Jurkat, Clone E6-1 (cell line): ENCODE measurements around the gene SKOR2. TPM values are rescaled to one million over a fixed set of nuclear protein-coding genes. Genes with fewer than 3 reads are reported as not detected.

Experiments used
- DNase-seq: peaks from one replicate; pipeline ENCODE4 v3.0.0-alpha.2; 2011; ENCODE audit warnings: low read depth, low spot score
- H3K4me3 ChIP-seq: 2 replicates; pipeline ENCODE4 v1.5.1; 2011; ENCODE audit warnings: mild to moderate bottlenecking, low read length, control low read depth, moderate library complexity
- polyA plus RNA-seq: library from polyadenylated mRNA; unstranded; fragments of >200 nt; gene quantifications from one replicate; pipeline ENCODE4 v1.2.1, GENCODE V29; 2012; ENCODE audit warnings: missing spikeins; ENCODE audit not compliant: insufficient read length, insufficient read depth

SKOR2 gene
- not detected for polyA plus RNA-seq

- H3K4me3 ChIP-seq: no peak within 1 kb of the TSS
- DNase-seq: no peak
These were observed at the start of gene SKOR2 for GRCh38 chr18:47251289-47252120. Gene SKOR2 (minus strand): TSS chr18:47251660. CDS start chr18:47249183, 2,477 bp downstream.

- H3K4me3 ChIP-seq: no peak overlapping the region
- peak; percentile 62 for DNase-seq
These were observed 45.0 kb upstream of the SKOR2 start for GRCh38 chr18:47296462-47296861.

GRCh38 chr18:47294801-47295200 lies 43.3 kb upstream of the SKOR2 start:
- no peak for DNase-seq
- no peak overlapping the region for H3K4me3 ChIP-seq

DNA sequence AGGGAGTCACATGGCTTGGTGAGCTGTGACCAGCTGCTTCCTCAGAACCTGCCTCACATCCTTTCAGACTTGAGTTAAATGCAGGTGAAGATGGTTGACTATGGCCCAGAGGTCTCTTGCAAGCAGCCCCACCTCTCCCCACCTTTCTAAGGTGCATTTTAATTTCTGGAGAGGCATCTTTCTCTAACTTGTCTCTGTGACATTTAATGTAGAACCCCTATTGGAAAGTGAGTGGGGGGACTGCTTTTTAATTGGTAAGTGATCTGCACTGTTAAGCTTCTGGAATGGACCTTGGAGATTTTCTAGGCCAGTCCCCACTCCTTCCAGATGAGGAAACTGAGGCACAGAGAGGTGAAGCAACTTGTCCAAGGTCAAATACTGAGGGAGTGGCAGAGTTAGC lies 37.3 kb upstream of the SKOR2 start:
- DNase-seq: no peak
- H3K4me3 ChIP-seq: no peak overlapping the region

DNA sequence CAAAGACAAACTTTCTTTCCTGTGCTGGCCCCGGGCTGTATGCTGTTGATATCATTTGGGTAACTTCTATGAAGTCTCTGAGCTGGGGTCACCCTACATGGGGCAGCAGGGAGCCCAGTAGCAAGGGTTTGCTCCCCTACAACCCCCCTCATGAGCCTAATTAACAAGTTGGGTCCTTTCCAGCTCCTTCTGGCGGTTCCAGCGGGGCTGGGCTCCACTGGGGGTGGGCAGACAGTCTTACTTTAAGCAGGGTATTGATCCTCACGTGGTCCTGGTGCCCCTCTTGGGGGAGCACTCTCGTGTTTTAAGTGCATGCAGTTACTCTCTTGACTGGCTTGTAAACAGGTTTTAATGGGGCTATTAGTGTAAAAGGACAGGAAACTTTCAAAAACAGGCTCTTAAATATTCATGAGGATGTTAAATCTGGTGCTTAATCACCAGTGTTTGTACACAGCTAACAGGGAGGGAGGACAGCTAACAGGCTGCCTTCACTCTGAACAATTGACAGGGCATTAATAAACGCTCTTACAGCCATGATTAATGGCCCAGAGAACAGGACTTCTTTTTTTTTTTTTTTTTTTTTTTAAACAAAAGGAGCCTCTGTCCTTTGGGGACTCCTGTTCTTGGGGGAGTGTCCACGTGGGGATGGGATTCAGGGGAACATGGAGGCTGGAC lies 36.6 kb upstream of the SKOR2 start:
- no peak for DNase-seq
- H3K4me3 ChIP-seq: no peak overlapping the region

DNA sequence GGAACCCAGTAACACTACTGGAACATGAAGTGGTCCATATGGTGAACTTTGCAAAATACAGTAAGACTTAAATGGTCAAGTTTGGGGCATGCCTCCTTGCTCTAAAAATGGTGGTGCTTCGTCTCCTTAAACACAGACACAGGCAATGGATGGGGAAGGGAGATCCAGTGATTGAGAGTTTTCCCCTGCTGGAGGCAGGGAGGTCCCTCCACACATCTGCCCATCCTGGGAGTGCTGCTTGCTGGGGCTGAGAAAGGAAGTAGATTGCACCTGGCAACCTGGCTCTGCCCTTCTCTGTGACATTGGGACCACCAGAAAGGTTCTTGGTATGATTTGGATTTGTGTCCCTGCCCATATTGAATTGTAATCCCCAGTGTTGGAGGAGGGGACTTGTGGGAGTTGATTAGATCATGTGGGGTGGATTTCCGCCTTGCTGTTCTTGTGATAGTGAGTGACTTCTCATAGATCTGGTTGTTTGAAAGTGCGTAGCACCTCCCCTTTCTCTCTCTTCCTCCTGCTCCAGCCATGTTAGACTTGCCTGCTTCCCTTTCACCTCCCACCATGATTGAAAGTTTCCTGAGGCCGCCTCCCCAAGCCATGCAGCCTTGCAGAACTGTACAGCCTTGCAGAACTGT lies 35.4 kb upstream of the SKOR2 start:
- no peak overlapping the region for H3K4me3 ChIP-seq
- DNase-seq: no peak

DNA sequence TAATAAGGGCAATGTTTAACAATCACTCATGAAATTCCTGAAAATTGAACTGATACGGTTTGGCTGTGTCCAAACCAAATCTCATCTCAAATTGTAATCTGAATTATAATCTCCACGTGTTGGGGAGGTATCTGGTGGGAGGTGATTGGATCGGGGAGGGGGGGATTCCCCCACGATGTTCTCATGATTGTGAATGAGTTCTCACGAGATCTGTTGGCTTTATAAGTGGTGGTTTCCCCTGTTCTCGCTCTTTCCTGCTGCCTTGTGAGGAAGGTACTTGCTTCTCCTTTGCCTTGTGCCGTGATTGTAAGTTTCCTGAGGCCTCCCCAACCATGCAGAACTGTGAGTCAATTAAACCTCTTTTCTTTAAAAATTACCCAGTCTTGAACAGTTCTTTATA lies 34.0 kb upstream of the SKOR2 start:
- H3K4me3 ChIP-seq: no peak overlapping the region
- no peak for DNase-seq

GRCh38 chr18:47284721-47285395 lies 33.4 kb upstream of the SKOR2 start:
- no peak overlapping the region for H3K4me3 ChIP-seq

GRCh38 chr18:47283476-47283875 lies 32.0 kb upstream of the SKOR2 start:
- DNase-seq: peak; percentile 37
- no peak overlapping the region for H3K4me3 ChIP-seq

More at GRCh38 chr18:47284721-47285395, 33.4 kb upstream of the SKOR2 start:
- no peak for DNase-seq

DNA sequence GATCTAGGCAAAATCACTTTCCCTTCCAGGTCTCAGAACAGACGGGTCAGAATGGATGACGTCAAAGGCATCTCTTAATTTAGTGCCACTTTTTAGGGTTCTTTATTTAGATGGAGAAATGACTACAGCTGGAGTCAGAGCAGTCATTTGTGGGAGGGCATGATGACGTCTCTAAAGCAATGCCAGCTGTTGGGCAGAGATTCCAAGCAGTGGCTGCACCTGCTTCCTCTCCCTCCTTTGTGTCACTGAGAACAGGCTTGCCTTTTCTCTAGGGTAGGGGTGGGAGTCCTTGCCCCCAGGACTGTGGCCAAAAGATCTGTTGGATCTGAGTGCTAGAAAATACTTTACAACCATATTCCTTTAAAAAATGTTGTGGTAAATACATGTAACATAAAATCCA lies 28.7 kb upstream of the SKOR2 start:
- no peak overlapping the region for H3K4me3 ChIP-seq
- no peak for DNase-seq

- DNase-seq: no peak
- H3K4me3 ChIP-seq: no peak overlapping the region
These were observed 23.5 kb upstream of the SKOR2 start for GRCh38 chr18:47274961-47275360.

DNA sequence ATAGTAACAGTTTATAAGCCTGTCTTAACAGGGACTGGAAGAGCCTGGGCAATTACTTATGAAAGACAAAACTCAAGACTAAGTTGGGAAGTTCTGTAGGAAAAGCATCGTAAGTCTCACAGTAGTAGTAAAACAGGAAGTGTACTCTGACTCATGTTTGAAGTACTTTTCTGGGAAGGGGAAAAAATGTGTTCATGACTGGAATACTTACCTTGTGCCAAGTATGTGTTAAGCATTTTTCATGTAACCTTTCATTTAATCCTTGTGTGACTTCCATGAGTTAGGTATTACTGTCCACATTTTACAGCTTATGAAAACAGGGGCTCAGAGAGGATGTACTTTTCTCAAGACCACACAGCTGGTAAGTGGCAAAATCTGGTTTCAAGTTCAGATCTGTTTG lies 13.7 kb upstream of the SKOR2 start:
- DNase-seq: no peak
- no peak overlapping the region for H3K4me3 ChIP-seq

DNA sequence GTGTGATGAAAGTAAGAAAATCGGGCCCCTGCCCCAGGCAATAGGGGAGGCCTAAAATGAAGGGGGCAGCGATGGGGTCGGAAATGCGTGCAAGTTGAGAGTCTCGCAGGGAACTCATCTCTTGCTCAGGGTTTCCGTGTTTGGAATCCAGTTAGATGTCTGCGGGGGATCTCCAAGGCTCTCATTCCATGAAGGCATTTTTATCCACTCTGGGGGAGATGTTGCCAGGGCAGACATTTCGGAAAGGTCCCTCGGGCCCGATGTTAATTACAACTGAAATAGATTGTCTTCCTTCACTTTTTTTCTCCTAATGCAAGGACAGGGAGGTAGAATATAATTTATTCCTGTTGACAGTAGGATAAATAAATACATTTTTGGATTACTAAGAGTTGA lies 12.8 kb upstream of the SKOR2 start:
- H3K4me3 ChIP-seq: no peak overlapping the region

DNA sequence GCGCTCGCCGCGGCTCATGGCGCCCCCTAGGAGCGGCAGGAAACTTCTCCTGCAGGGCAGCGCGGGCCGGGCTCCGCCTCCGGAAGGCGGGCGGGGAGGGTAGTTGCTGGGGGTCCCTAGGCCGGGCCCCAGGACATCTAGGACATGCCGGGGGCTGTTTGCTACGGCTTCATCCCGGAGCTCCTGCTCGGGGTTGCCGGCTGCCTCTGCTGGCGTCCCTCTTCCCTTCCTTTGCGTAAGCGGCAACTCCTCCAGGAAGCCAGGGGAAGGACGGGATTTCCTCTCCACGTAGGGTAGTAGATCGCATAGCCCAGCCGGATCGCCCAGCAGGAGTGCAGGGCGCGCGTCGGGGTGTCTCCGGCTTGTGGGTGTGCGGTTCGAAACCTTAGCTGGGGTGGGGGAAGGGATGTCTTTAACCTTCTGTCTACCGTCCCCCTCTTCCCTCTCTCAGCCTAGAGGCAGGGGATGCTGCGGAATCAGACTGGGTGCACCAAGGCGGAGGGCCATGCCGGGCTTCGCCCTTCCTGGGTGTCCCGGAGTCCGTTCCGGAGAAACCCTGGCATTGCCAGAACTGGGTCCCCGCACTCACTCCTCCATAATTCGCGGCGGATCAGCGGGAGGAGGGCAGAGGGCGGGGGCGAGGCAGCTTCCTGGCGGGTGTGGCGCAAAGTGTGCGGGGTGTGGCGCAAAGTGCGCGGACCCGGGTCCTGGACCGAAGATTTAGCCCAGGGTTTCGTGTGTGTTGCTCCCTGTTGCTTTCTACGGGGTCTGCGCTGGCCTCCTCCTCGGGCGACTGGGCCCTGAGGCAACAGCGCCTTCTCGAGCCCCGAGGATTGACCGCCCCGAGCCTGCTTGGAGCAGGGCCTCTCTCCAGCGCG lies 12.2 kb upstream of the SKOR2 start:
- H3K4me3 ChIP-seq: no peak overlapping the region
- no peak for DNase-seq

More for the DNA sequence above, 12.8 kb upstream of the SKOR2 start:
- no peak for DNase-seq

- DNase-seq: no peak
- no peak overlapping the region for H3K4me3 ChIP-seq
These were observed 11.6 kb upstream of the SKOR2 start for GRCh38 chr18:47263150-47263429.

DNA sequence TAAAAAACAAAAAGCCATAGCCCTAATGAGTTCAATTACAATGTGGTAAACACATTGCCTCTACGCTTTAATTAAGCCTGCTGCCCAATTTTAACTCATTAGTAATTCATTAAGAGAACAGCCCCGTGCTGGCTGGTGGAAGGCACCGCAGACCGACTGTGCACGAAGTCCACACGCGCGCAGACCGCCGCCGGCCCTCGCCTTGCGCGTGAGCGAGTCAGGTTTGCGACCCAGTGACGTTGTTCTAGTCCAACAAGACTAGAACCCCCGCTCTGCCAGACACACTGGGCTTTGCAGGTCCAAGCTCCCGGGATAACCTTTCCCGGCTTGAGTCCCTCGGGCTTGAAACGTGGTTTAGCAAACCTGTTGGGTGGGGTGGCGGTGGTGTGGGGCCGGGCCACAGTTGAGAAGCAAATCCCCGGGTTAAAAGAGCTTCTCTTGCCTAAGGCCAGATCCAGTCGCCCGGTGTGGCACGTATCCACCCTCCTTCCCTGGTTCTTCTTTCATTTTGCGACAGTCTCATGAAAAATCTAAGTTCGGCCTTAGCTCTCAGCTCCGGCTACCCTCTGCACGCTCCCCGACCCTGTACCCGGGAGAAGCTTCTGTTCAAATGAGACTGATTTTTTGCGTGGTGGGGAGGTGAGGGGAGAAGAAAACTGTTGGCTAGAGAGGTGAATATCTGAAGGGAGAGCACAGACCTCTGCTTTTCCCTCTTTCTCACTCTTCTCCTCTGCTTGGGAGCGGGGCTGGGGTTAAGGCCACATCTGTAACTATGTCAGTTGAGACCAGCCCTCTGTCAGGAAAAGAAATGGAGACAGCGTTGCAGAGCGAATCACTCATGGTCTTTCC lies 11.1 kb upstream of the SKOR2 start:
- no peak for DNase-seq
- H3K4me3 ChIP-seq: no peak overlapping the region

DNA sequence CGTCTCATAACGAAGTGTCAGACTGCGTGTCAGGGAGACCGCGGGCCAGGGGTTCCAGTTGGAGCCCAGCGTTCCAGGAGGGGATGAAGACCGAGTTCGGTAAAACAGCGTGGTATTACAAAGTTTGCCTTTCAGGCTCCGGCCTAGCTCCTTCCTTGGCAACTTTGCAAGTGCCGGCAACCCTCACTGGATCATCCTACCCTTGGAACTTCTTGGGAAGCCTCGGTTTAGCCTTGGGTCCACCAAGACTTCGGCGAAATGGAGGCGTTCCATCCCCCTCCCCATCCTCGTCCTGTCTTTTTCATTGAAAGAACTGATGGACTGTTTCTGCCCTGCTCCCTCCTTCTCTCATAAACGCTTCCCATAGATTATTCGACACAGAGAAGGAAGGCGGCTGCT lies 10.4 kb upstream of the SKOR2 start:
- H3K4me3 ChIP-seq: no peak overlapping the region
- no peak for DNase-seq
